ENCODE measurements around the gene UBL7. TPM values are rescaled to one million over a fixed set of nuclear protein-coding genes. Genes with fewer than 3 reads are reported as not detected.

Gene UBL7
- total and polyA plus RNA-seq, 2 donors (not counting 1 experiment from before 2014, with no cell fraction given): 44.4 to 73.9 TPM

- Mint-ChIP-seq H3K27ac (peak overlapping the region; percentile 82), H3K4me3 (peak overlapping the region; percentile 20), H3K27me3 (no peaks in the 10 kb centered on the region), H3K4me1 (peaks cover 98% of the 10 kb centered on the region), H3K9me3 (ENCODE audit: insufficient read depth) (no peaks in the 10 kb centered on the region)
- no peaks in the 10 kb centered on the region for H3K9me3 ChIP-seq (ENCODE audit: control extremely low read depth in 1 of 3, control insufficient read depth in 2 of 3, insufficient read depth in 1 of 3, low read length in 2 of 3)
- intact Hi-C loops (cut with micrococcal nuclease): no loop called here
- H3K27me3 ChIP-seq (replicated peaks in 1 of 4; ENCODE audit: control extremely low read depth in 1 of 4, control insufficient read depth in 3 of 4, insufficient read depth in 4 of 4, low read length in 3 of 4): no peaks in the 10 kb centered on the region
- peak overlapping the region; percentile 9 for H3K4me2 ChIP-seq (replicated peaks; ENCODE audit: low read depth, low read length, poor library complexity, severe bottlenecking)
- no peak for DNase-seq
- ChIA-PET POLR2A (interaction anchor here (0.6 to 2.6 kb wide), 3 partner anchors 24 to 35 kb away, joined by 4 to 12 read pairs (median 4); no protein-coding TSS in a partner anchor), CTCF (interaction anchor here (1.0 to 26.1 kb wide), 4 partner anchors 14 to 47 kb away, joined by 4 to 855 read pairs (median 46); no protein-coding TSS in a partner anchor)
- H3K4me1 ChIP-seq (ENCODE audit: control insufficient read depth in 2 of 2, insufficient read depth in 2 of 2, low read length in 2 of 2): peaks cover 91 to 100% of the 10 kb centered on the region in 2 donors
- ATAC-seq (ENCODE audit: low read depth): no peak
- no peak overlapping the region for H3K9ac ChIP-seq (ENCODE audit: low read length)
- no peak overlapping the region for H3K4me3 ChIP-seq (ENCODE audit: control extremely low read depth in 1 of 5, extremely low read depth in 1 of 5, insufficient read depth in 1 of 5, low read depth in 2 of 5, low read length in 4 of 5)
- TF ChIP-seq, protein P1, sequence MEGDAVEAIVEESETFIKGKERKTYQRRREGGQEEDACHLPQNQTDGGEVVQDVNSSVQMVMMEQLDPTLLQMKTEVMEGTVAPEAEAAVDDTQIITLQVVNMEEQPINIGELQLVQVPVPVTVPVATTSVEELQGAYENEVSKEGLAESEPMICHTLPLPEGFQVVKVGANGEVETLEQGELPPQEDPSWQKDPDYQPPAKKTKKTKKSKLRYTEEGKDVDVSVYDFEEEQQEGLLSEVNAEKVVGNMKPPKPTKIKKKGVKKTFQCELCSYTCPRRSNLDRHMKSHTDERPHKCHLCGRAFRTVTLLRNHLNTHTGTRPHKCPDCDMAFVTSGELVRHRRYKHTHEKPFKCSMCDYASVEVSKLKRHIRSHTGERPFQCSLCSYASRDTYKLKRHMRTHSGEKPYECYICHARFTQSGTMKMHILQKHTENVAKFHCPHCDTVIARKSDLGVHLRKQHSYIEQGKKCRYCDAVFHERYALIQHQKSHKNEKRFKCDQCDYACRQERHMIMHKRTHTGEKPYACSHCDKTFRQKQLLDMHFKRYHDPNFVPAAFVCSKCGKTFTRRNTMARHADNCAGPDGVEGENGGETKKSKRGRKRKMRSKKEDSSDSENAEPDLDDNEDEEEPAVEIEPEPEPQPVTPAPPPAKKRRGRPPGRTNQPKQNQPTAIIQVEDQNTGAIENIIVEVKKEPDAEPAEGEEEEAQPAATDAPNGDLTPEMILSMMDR (IDR thresholded peaks at IDR 0.05): no peak
- TF ChIP-seq EZH2 (IDR thresholded peaks at IDR 0.05; ENCODE audit: borderline replicate concordance, insufficient read depth, low read depth, low read length, poor library complexity, severe bottlenecking): no peak
- no peak overlapping the region for H2AFZ ChIP-seq (ENCODE audit: insufficient read depth, low read depth, low read length, poor library complexity, severe bottlenecking)
- H3K27ac ChIP-seq (ENCODE audit: low read length in 2 of 2): peak overlapping the region in 1 of 2 donors; percentile 9
- H4K20me1 ChIP-seq (ENCODE audit: control insufficient read depth, insufficient read depth, low read length, poor library complexity, severe bottlenecking): peaks cover 83% of the 10 kb centered on the region
- peaks cover 0 to 29% of the 10 kb centered on the region in 2 experiments for H3K36me3 ChIP-seq (replicated peaks in 1 of 2; ENCODE audit: control extremely low read depth in 1 of 2, control insufficient read depth in 1 of 2, extremely low read depth in 1 of 2, insufficient read depth in 2 of 2, low read length in 1 of 2)
- 85% methylated on average over 10 of the region's 10 CpGs for WGBS (ENCODE audit: insufficient coverage)
- H3K79me2 ChIP-seq (ENCODE audit: control insufficient read depth, insufficient read depth, low read length): peaks cover 100% of the 10 kb centered on the region
These were observed 34.3 kb downstream of the UBL7 start for GRCh38 chr15:74426404-74427281.

DNA sequence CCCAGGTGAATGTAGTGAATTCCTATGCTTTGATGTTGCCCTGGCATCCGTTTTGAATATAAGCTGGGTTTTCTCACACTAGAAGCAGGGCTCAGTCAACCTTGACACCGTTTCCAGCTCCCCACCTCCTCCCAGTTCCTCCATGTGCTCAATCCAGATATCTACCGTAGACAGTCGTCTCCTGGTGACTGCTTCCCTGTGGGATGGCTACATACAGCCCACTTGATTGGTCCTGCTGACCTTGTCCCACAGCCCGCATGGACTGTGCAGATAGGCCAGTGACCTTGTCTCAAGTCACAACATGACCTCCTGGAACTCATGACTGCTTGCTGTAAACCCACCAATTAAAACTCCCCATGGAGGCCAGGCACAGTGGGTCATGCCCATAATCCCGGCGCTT is 35.3 kb downstream of the UBL7 start:
- H3K4me1 Mint-ChIP-seq: peaks cover 98% of the 10 kb centered on the region
- Histone ChIP-seq H3K9ac (ENCODE audit: low read length) (no peak overlapping the region), H4K20me1 (ENCODE audit: control insufficient read depth, insufficient read depth, low read length, poor library complexity, severe bottlenecking) (peaks cover 83% of the 10 kb centered on the region), H3K27ac (ENCODE audit: low read length in 2 of 2) (peak overlapping the region in 1 of 2 donors; percentile 35), H3K4me2 (replicated peaks; ENCODE audit: low read depth, low read length, poor library complexity, severe bottlenecking) (peak overlapping the region; percentile 33), H3K36me3 (replicated peaks in 1 of 2; ENCODE audit: control extremely low read depth in 1 of 2, control insufficient read depth in 1 of 2, extremely low read depth in 1 of 2, insufficient read depth in 2 of 2, low read length in 1 of 2) (peaks cover 0 to 29% of the 10 kb centered on the region in 2 experiments), H3K9me3 (ENCODE audit: control extremely low read depth in 1 of 3, control insufficient read depth in 2 of 3, insufficient read depth in 1 of 3, low read length in 2 of 3) (no peaks in the 10 kb centered on the region), H3K27me3 (replicated peaks in 1 of 4; ENCODE audit: control extremely low read depth in 1 of 4, control insufficient read depth in 3 of 4, insufficient read depth in 4 of 4, low read length in 3 of 4) (no peaks in the 10 kb centered on the region), H3K4me3 (ENCODE audit: control extremely low read depth in 1 of 5, extremely low read depth in 1 of 5, insufficient read depth in 1 of 5, low read depth in 2 of 5, low read length in 4 of 5) (no peak overlapping the region), H2AFZ (ENCODE audit: insufficient read depth, low read depth, low read length, poor library complexity, severe bottlenecking) (no peak overlapping the region), H3K4me1 (ENCODE audit: control insufficient read depth in 2 of 2, insufficient read depth in 2 of 2, low read length in 2 of 2) (peaks cover 91 to 100% of the 10 kb centered on the region in 2 donors), H3K79me2 (ENCODE audit: control insufficient read depth, insufficient read depth, low read length) (peaks cover 100% of the 10 kb centered on the region)
- intact Hi-C loops (cut with micrococcal nuclease): no loop called here
- no peak for TF ChIP-seq EZH2 (IDR thresholded peaks at IDR 0.05; ENCODE audit: borderline replicate concordance, insufficient read depth, low read depth, low read length, poor library complexity, severe bottlenecking)
- TF ChIP-seq, protein P1 (IDR thresholded peaks at IDR 0.05): no peak
- H3K9me3 Mint-ChIP-seq (ENCODE audit: insufficient read depth): no peaks in the 10 kb centered on the region
- CTCF ChIA-PET: interaction anchor here (5.0 to 26.1 kb wide), 3 partner anchors 15 to 46 kb away, joined by 26 to 855 read pairs (median 66); no protein-coding TSS in a partner anchor
- ATAC-seq (ENCODE audit: low read depth) (no peak), DNase-seq (no peak)
- peak overlapping the region; percentile 60 for H3K4me3 Mint-ChIP-seq
- POLR2A ChIA-PET: no interaction called here
- 48% methylated on average over 5 of the region's 7 CpGs for WGBS (ENCODE audit: insufficient coverage)
- H3K27ac Mint-ChIP-seq: peak overlapping the region; percentile 91
- H3K27me3 Mint-ChIP-seq: no peaks in the 10 kb centered on the region

All from B cell (primary cell).